PC-9 (cell line): ENCODE measurements around the gene BASP1. TPM values are rescaled to one million over a fixed set of nuclear protein-coding genes. Genes with fewer than 3 reads are reported as not detected.

ENCODE experiments used
- BruUV-seq: library from RNA; stranded (reverse); fragments of 400-500 nt; replicated peaks from 2 replicates; lab custom pipeline; 2021; lab: Mats Ljungman, UMichigan
- CTCF ChIA-PET: fragments of 300-600 bp; sonication (Branson Sonifier 250); formaldehyde crosslinking; loops from one replicate; lab custom pipeline; 2022; ENCODE audit warnings: antibody characterized with exemption; lab: Charles Lee
- POLR2A ChIA-PET: fragments of 300-600 bp; sonication (Branson Sonifier 250); formaldehyde crosslinking; loops from one replicate; lab custom pipeline; 2022; ENCODE audit warnings: antibody characterized with exemption; ENCODE audit not compliant: unreplicated experiment; lab: Charles Lee
- DNase-seq, 2 experiments: peaks; one replicate each; pipeline versions ENCODE4 v3.0.0 to v3.0.0-alpha.2; 2015 to 2022; ENCODE audit warnings: mixed read lengths in 1 of 2
- H2AFZ ChIP-seq: fragments of 200-600 bp; sonication (generic); 2 replicates; pipeline ENCODE4 v1.8.1; 2017; ENCODE audit warnings: antibody characterized with exemption
- H3F3A ChIP-seq: fragments of 200-600 bp; sonication (generic); 2 replicates; pipeline ENCODE4 v1.8.1; 2017; ENCODE audit warnings: antibody characterized with exemption, mild to moderate bottlenecking, low read depth; ENCODE audit not compliant: insufficient read depth
- H3K27ac ChIP-seq: fragments of 200-600 bp; sonication (generic); 2 replicates; pipeline ENCODE4 v1.6.1; 2016; ENCODE audit warnings: mixed run types
- H3K27me3 ChIP-seq: fragments of 200-600 bp; sonication (generic); 2 replicates; pipeline ENCODE4 v1.6.1; 2016; ENCODE audit warnings: low read depth, mixed run types; ENCODE audit not compliant: insufficient read depth
- H3K36me3 ChIP-seq: fragments of 200-600 bp; sonication (generic); 2 replicates; pipeline ENCODE4 v1.6.1; 2016; ENCODE audit warnings: low read depth, mixed run types
- H3K4me1 ChIP-seq: fragments of 200-600 bp; sonication (generic); replicated peaks from 2 replicates; pipeline ENCODE4 v1.6.1; 2016; ENCODE audit warnings: mixed run types; ENCODE audit not compliant: insufficient read depth
- H3K4me2 ChIP-seq: fragments of 200-600 bp; sonication (generic); 2 replicates; pipeline ENCODE4 v1.6.1; 2017; ENCODE audit warnings: mixed run types
- H3K4me3 ChIP-seq: fragments of 200-600 bp; sonication (generic); 2 replicates; pipeline ENCODE4 v1.6.1; 2016; ENCODE audit warnings: mixed run types
- H3K79me2 ChIP-seq: fragments of 200-600 bp; sonication (generic); 2 replicates; pipeline ENCODE4 v1.6.1; 2017; ENCODE audit warnings: low read depth, mixed run types
- H3K9me2 ChIP-seq: fragments of 200-600 bp; sonication (generic); 2 replicates; pipeline ENCODE4 v1.8.1; 2017; ENCODE audit warnings: mild to moderate bottlenecking; ENCODE audit not compliant: insufficient read depth
- H3K9me3 ChIP-seq: fragments of 200-600 bp; sonication (generic); 2 replicates; pipeline ENCODE4 v1.8.1; 2016; ENCODE audit warnings: low read depth; ENCODE audit not compliant: insufficient read depth
- H4K20me1 ChIP-seq: fragments of 200-600 bp; sonication (generic); 2 replicates; pipeline ENCODE4 v1.8.1; 2017; ENCODE audit not compliant: insufficient read depth
- EZH2 ChIP-seq: fragments of 200-600 bp; sonication (generic); IDR thresholded peaks from 2 replicates; pipeline ENCODE4 v1.8.0; 2017; ENCODE audit warnings: antibody characterized with exemption, low read depth
- intact Hi-C: fragments of 100-400 bp; cut with micrococcal nuclease; formaldehyde crosslinking; loops from one replicate; pipeline ENCODE4 v1.10.0; 2022; ENCODE audit not compliant: unreplicated experiment
- total RNA-seq: library from RNA; stranded (reverse); gene quantifications from 2 replicates; pipeline ENCODE4 v1.2.3, GENCODE V29; 2021
- TF ChIP-seq, protein P1 (sequence below): fragments of 200-600 bp; sonication (generic); conservative IDR thresholded peaks from 2 replicates; pipeline ENCODE4 v1.6.1; 2017; ENCODE audit warnings: mixed run types, antibody characterized with exemption, mild to moderate bottlenecking, moderate library complexity

BASP1 gene
- total RNA-seq, 1 experiment from 2014 or later = not detected

DNA sequence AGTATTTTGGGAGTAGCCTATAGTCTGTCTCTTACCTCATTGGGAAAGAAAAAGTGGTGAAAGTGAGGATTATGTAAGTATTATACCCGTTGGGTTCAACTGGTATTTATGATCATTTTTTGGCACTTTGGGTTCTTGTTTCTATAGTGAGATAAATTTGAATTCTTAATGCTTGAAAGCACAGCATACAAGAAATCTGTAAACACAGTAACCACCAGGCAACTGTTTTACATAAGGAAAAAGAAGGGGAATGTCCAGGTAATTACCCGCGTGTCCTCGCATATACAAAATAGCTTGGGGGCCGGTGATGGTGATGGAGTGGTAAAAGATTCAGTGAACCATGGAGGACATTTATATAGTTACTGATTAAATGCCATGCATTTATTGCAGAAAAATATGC lies 60.5 kb downstream of the BASP1 start:
- no TSS peak for BruUV-seq
- intact Hi-C loops = no loop called here
- DNase-seq = no peak
- Histone ChIP-seq H3K27me3 (no peaks in the 10 kb centered on the region), H3K4me2 (no peak overlapping the region), H3K9me3 (no peaks in the 10 kb centered on the region), H3F3A (no peaks in the 10 kb centered on the region), H3K4me3 (no peak overlapping the region), H4K20me1 (no peaks in the 10 kb centered on the region), H3K36me3 (no peaks in the 10 kb centered on the region), H3K9me2 (no peaks in the 10 kb centered on the region), H3K4me1 (no peaks in the 10 kb centered on the region), H2AFZ (no peak overlapping the region), H3K27ac (no peak overlapping the region), H3K79me2 (no peaks in the 10 kb centered on the region)
- CTCF ChIA-PET = no interaction called here
- POLR2A ChIA-PET = no interaction called here
- no peak for TF ChIP-seq EZH2
- TF ChIP-seq, protein P1, sequence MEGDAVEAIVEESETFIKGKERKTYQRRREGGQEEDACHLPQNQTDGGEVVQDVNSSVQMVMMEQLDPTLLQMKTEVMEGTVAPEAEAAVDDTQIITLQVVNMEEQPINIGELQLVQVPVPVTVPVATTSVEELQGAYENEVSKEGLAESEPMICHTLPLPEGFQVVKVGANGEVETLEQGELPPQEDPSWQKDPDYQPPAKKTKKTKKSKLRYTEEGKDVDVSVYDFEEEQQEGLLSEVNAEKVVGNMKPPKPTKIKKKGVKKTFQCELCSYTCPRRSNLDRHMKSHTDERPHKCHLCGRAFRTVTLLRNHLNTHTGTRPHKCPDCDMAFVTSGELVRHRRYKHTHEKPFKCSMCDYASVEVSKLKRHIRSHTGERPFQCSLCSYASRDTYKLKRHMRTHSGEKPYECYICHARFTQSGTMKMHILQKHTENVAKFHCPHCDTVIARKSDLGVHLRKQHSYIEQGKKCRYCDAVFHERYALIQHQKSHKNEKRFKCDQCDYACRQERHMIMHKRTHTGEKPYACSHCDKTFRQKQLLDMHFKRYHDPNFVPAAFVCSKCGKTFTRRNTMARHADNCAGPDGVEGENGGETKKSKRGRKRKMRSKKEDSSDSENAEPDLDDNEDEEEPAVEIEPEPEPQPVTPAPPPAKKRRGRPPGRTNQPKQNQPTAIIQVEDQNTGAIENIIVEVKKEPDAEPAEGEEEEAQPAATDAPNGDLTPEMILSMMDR = no peak

- H2AFZ ChIP-seq = no peak overlapping the region
- CTCF ChIA-PET = no interaction called here
- DNase-seq = no peak
- POLR2A ChIA-PET = no interaction called here
- H3K9me2 ChIP-seq = no peaks in the 10 kb centered on the region
- intact Hi-C loops = no loop called here
- no peaks in the 10 kb centered on the region for H3K27me3 ChIP-seq
- no peak overlapping the region for H3K4me3 ChIP-seq
- H3K4me1 ChIP-seq = no peaks in the 10 kb centered on the region
- no peak overlapping the region for H3K27ac ChIP-seq
- TF ChIP-seq EZH2 = no peak
- TF ChIP-seq, protein P1 = no peak
- H3K36me3 ChIP-seq = no peaks in the 10 kb centered on the region
- no peak overlapping the region for H3K4me2 ChIP-seq
- no peaks in the 10 kb centered on the region; the same call in 1 of the 2 replicates for H3K9me3 ChIP-seq
- BruUV-seq = no TSS peak
- H3F3A ChIP-seq = no peaks in the 10 kb centered on the region
- no peaks in the 10 kb centered on the region for H3K79me2 ChIP-seq
- no peaks in the 10 kb centered on the region for H4K20me1 ChIP-seq
Measured at GRCh38 chr5:17278931-17279330, 61.5 kb downstream of the BASP1 start.

GRCh38 chr5:17279487-17279886 lies 62.1 kb downstream of the BASP1 start:
- H2AFZ ChIP-seq = no peak overlapping the region
- no peak overlapping the region for H3K27ac ChIP-seq
- no peak overlapping the region for H3K4me2 ChIP-seq
- no peaks in the 10 kb centered on the region for H3F3A ChIP-seq
- no peaks in the 10 kb centered on the region for H3K36me3 ChIP-seq
- H3K4me1 ChIP-seq = no peaks in the 10 kb centered on the region
- H3K9me3 ChIP-seq = no peaks in the 10 kb centered on the region; the same call in 1 of the 2 replicates
- no peak for DNase-seq
- no TSS peak for BruUV-seq
- no peak overlapping the region for H3K4me3 ChIP-seq
- intact Hi-C loops = no loop called here
- H3K27me3 ChIP-seq = no peaks in the 10 kb centered on the region
- H3K79me2 ChIP-seq = no peaks in the 10 kb centered on the region
- ChIA-PET POLR2A (no interaction called here), CTCF (no interaction called here)
- H4K20me1 ChIP-seq = no peaks in the 10 kb centered on the region
- no peaks in the 10 kb centered on the region for H3K9me2 ChIP-seq
- TF ChIP-seq, protein P1 = no peak
- no peak for TF ChIP-seq EZH2
